ENCODE results near the gene SPEM2.

GRCh38 chr17:7418472-7419152 is 6.8 kb upstream of the SPEM2 start:
- TF ChIP-seq CTCF (IDR thresholded peaks at IDR 0.05): no peak
- no peak for TF ChIP-seq EZH2phosphoT487 (IDR thresholded peaks at IDR 0.05)
- no peak for TF ChIP-seq EZH2 (IDR thresholded peaks at IDR 0.05)

Data from neural progenitor cell (in vitro differentiated cells).